Muscle of leg (tissue), 11 donors: ENCODE measurements around the gene LRRC47. TPM values are rescaled to one million over a fixed set of nuclear protein-coding genes. Genes with fewer than 3 reads are reported as not detected.

Experiments used
- DNase-seq: peaks from one replicate; pipeline ENCODE4 v3.0.0; 2013
- H3K27ac ChIP-seq: one replicate; pipeline ENCODE4 v1.5.1; 2013; ENCODE audit warnings: mild to moderate bottlenecking, low read length, control low read depth
- H3K27me3 ChIP-seq: one replicate; pipeline ENCODE4 v1.6.1; 2013; ENCODE audit warnings: low read length; ENCODE audit not compliant: control insufficient read depth, insufficient read depth
- H3K36me3 ChIP-seq: one replicate; pipeline ENCODE4 v1.6.1; 2013; ENCODE audit warnings: low read length; ENCODE audit not compliant: control insufficient read depth, insufficient read depth
- H3K4me1 ChIP-seq: one replicate; pipeline ENCODE4 v1.6.1; 2013; ENCODE audit warnings: low read length; ENCODE audit not compliant: control insufficient read depth, insufficient read depth
- H3K4me3 ChIP-seq: one replicate; pipeline ENCODE4 v1.5.1; 2013; ENCODE audit warnings: low read length, control low read depth
- H3K9me3 ChIP-seq: replicated peaks from 2 replicates; pipeline ENCODE4 v1.6.1; 2013; ENCODE audit warnings: low read depth, low read length; ENCODE audit not compliant: control insufficient read depth
- WGBS: methylation state at CpG from one replicate; pipeline ENCODE4 v1.1.5; 2013; ENCODE audit warnings: missing lambda C conversion rate; ENCODE audit not compliant: insufficient coverage; 5-methylcytosine and 5-hydroxymethylcytosine counted together
- polyA plus RNA-seq, 8 donors: library from polyadenylated mRNA; unstranded; fragments of 120-200 nt; gene quantifications; one replicate each; pipeline versions ENCODE4 v1.2.1 to v1.2.3, GENCODE V29; 2013; ENCODE audit warnings: inconsistent platforms in 1 of 8, low replicate concordance in 1 of 8; ENCODE audit not compliant: insufficient read length in 8 of 8, insufficient read depth in 1 of 8
- total RNA-seq: library from RNA; stranded (reverse); fragments of 120-200 nt; gene quantifications from one replicate; pipeline ENCODE4 v1.2.4, GENCODE V29; 2013

The LRRC47 gene
- total and polyA plus RNA-seq, 9 donors, result 34.4 to 56.1 (median 50.1) TPM

- Histone ChIP-seq H3K27me3 (no peaks in the 10 kb centered on the region), H3K36me3 (peaks cover 50% of the 10 kb centered on the region), H3K4me1 (peaks cover 34% of the 10 kb centered on the region), H3K4me3 (no peak overlapping the region), H3K27ac (no peak overlapping the region), H3K9me3 (no peaks in the 10 kb centered on the region)
- WGBS, result 81% methylated on average over 16 of the region's 23 CpGs
- no peak for DNase-seq
These were observed 16.9 kb downstream of the LRRC47 start for GRCh38 chr1:3779265-3779911.

- peaks cover 44% of the 10 kb centered on the region for H3K36me3 ChIP-seq
- no peak overlapping the region for H3K27ac ChIP-seq
- WGBS, result 63% methylated on average over 12 of the region's 14 CpGs
- no peak for DNase-seq
- H3K27me3 ChIP-seq, result no peaks in the 10 kb centered on the region
- H3K4me3 ChIP-seq, result no peak overlapping the region
- peaks cover 34% of the 10 kb centered on the region for H3K4me1 ChIP-seq
- H3K9me3 ChIP-seq, result no peaks in the 10 kb centered on the region
These were observed 17.6 kb downstream of the LRRC47 start for GRCh38 chr1:3778590-3779264.

- Histone ChIP-seq H3K36me3 (peaks cover 40% of the 10 kb centered on the region), H3K27me3 (no peaks in the 10 kb centered on the region), H3K4me1 (peaks cover 38% of the 10 kb centered on the region), H3K4me3 (no peak overlapping the region), H3K9me3 (no peaks in the 10 kb centered on the region), H3K27ac (no peak overlapping the region)
- DNase-seq, result no peak
- 83% methylated on average over 13 of the region's 20 CpGs for WGBS
These were observed 18.4 kb downstream of the LRRC47 start for GRCh38 chr1:3777647-3778589.

- WGBS, result 68% methylated on average over 7 of the region's 10 CpGs
- H3K4me1 ChIP-seq, result peaks cover 40% of the 10 kb centered on the region
- no peak for DNase-seq
These were observed 19.2 kb downstream of the LRRC47 start for GRCh38 chr1:3777078-3777547.

GRCh38 chr1:3776231-3776961 lies 19.9 kb downstream of the LRRC47 start:
- Histone ChIP-seq H3K4me1 (peaks cover 47% of the 10 kb centered on the region), H3K4me3 (no peak overlapping the region), H3K27me3 (no peaks in the 10 kb centered on the region), H3K36me3 (peaks cover 32% of the 10 kb centered on the region), H3K9me3 (no peaks in the 10 kb centered on the region), H3K27ac (no peak overlapping the region)
- 66% methylated on average over 8 of the region's 21 CpGs for WGBS
- DNase-seq, result no peak

More at GRCh38 chr1:3777078-3777547, 19.2 kb downstream of the LRRC47 start:
- no peak overlapping the region for H3K4me3 ChIP-seq
- peaks cover 37% of the 10 kb centered on the region for H3K36me3 ChIP-seq
- H3K9me3 ChIP-seq, result no peaks in the 10 kb centered on the region
- no peaks in the 10 kb centered on the region for H3K27me3 ChIP-seq
- H3K27ac ChIP-seq, result no peak overlapping the region

GRCh38 chr1:3775490-3776230 lies 20.6 kb downstream of the LRRC47 start:
- H3K9me3 ChIP-seq, result no peaks in the 10 kb centered on the region
- peaks cover 2% of the 10 kb centered on the region for H3K27me3 ChIP-seq
- H3K36me3 ChIP-seq, result peaks cover 25% of the 10 kb centered on the region
- 22% methylated on average over 25 of the region's 27 CpGs for WGBS
- peaks cover 54% of the 10 kb centered on the region for H3K4me1 ChIP-seq
- DNase-seq, result peak; percentile 57
- H3K27ac ChIP-seq, result no peak overlapping the region
- no peak overlapping the region for H3K4me3 ChIP-seq

GRCh38 chr1:3774946-3775489 lies 21.3 kb downstream of the LRRC47 start:
- H3K27me3 ChIP-seq, result peaks cover 5% of the 10 kb centered on the region
- H3K4me3 ChIP-seq, result no peak overlapping the region
- H3K27ac ChIP-seq, result no peak overlapping the region
- H3K4me1 ChIP-seq, result peaks cover 54% of the 10 kb centered on the region
- DNase-seq, result no peak
- H3K36me3 ChIP-seq, result peaks cover 19% of the 10 kb centered on the region
- H3K9me3 ChIP-seq, result no peaks in the 10 kb centered on the region
- WGBS, result 17% methylated on average over 15 of the region's 17 CpGs

- Histone ChIP-seq H3K27me3 (peaks cover 8% of the 10 kb centered on the region), H3K9me3 (no peaks in the 10 kb centered on the region), H3K4me1 (peaks cover 54% of the 10 kb centered on the region), H3K4me3 (no peak overlapping the region), H3K36me3 (peaks cover 13% of the 10 kb centered on the region), H3K27ac (no peak overlapping the region)
- 68% methylated on average over 7 of the region's 19 CpGs for WGBS
- DNase-seq, result no peak
These were observed 21.9 kb downstream of the LRRC47 start for GRCh38 chr1:3774276-3774945.
